ENCODE data around the gene IL25. TPM values are rescaled to one million over a fixed set of nuclear protein-coding genes. Genes with fewer than 3 reads are reported as not detected.
"Not testable (repeated sequence)": the region's sequence is repeated elsewhere in the genome, so short reads cannot be mapped to it uniquely, and the experiment has no call there.

The IL25 gene
- under 1 TPM in 4 of 8 experiments, not detected in 4; 0.14 to 0.66 (median 0.44) TPM for total RNA-seq

DNA sequence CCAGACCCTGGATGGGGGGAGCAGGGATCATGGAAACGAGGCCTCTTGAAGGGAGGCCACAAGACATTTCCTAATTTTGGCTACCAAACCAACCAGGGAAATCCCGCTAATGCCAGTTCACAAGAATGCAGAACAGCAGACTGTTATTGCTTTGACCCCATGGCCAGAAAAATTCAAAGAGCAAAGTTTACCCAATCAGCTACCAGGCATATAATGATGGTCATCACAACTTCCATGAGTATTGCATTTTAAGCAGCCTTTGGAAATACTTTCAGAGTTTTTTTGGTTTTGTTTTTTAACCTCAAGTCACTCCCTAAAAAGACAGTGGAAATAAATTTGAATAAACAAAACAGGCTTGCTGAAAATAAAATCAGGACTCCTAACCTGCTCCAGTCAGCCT lies at the start of gene IL25:
IL25 (plus strand) TSS at position 301 of the 400 bp plus-strand sequence.
- 13 to 75% (median 39%) methylated on average over 1 to 2 of the region's 2 CpGs; no CpG with 5 or more reads in 4 of the 10 experiments for WGBS, 10 experiments
- in situ Hi-C loops (cut with MboI; ENCODE audit: low pct_unique_long_range_greater_than_20kb in 2 of 9, low sequenced_read_pairs in 9 of 9, unreplicated experiment in 9 of 9) = loop anchor here in 1 of 9 experiments (10.0 kb wide), 1 partner anchor 48 kb away; the partner anchor contains the start of gene PABPN1
- no peak within 1 kb of the TSS for H3K27ac ChIP-seq
- H3K4me3 ChIP-seq = no peak within 1 kb of the TSS
- H3K4me1 ChIP-seq (replicated peaks in 1 of 2) = no peaks in the 10 kb centered on the region
- ATAC-seq (replicated peaks in 6 of 8) = no peak

DNA sequence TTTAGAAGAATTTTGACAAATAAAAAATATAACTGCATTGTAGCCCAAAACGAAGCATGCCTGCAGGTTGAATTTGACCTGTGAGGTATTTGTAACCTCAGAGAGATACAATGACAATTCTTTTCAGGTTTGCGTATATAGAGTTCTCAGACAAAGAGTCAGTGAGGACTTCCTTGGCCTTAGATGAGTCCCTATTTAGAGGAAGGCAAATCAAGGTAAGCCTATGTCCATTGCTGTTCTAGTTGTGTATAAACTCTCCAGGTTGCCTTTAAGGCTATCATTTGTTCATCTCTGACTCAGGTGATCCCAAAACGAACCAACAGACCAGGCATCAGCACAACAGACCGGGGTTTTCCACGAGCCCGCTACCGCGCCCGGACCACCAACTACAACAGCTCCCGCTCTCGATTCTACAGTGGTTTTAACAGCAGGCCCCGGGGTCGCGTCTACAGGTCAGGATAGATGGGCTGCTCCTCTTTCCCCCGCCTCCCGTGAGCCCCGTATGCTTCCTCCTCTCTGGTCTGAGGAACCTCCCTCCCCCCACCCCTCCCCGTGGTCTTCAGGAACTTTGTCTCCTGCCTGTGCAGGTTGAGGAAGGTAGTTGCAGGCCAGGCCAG lies 48.7 kb upstream of the IL25 start:
- Histone ChIP-seq H3K4me3 (no peak overlapping the region), H3K4me1 (replicated peaks in 1 of 2) (peaks cover 16 to 17% of the 10 kb centered on the region in 2 donors), H3K27ac (no peak overlapping the region)
- WGBS, 10 experiments = 90 to 100% (median 100%) methylated on average over 1 to 9 of the region's 18 CpGs; no CpG with 5 or more reads in 1 of the 10 experiments
- no peak for ATAC-seq (replicated peaks in 6 of 8)
- in situ Hi-C loops (cut with MboI; ENCODE audit: low pct_unique_long_range_greater_than_20kb in 2 of 9, low sequenced_read_pairs in 9 of 9, unreplicated experiment in 9 of 9) = loop anchor here in 6 of 9 experiments (10.0 to 25.0 kb wide), 3 partner anchors 51 to 238 kb away; partner anchors contain the start of genes THTPA (in 5 of the 6), ZFHX2 (in 5 of the 6), AP1G2 (in 4 of the 6) and CMTM5 (in 1 of the 6)

GRCh38 chr14:23324455-23324846 lies 48.2 kb upstream of the IL25 start:
- Histone ChIP-seq H3K4me3 (no peak overlapping the region), H3K4me1 (replicated peaks in 1 of 2) (peaks cover 16 to 17% of the 10 kb centered on the region in 2 donors), H3K27ac (no peak overlapping the region)
- 60 to 100% (median 100%) methylated on average over 1 to 2 of the region's 2 CpGs; no CpG with 5 or more reads in 6 of the 10 experiments for WGBS, 10 experiments
- ATAC-seq (replicated peaks in 6 of 8) = no peak
- in situ Hi-C loops (cut with MboI; ENCODE audit: low pct_unique_long_range_greater_than_20kb in 2 of 9, low sequenced_read_pairs in 9 of 9, unreplicated experiment in 9 of 9) = loop anchor here in 6 of 9 experiments (10.0 to 25.0 kb wide), 3 partner anchors 50 to 238 kb away; partner anchors contain the start of genes THTPA (in 5 of the 6), ZFHX2 (in 5 of the 6), AP1G2 (in 4 of the 6) and CMTM5 (in 1 of the 6)

DNA sequence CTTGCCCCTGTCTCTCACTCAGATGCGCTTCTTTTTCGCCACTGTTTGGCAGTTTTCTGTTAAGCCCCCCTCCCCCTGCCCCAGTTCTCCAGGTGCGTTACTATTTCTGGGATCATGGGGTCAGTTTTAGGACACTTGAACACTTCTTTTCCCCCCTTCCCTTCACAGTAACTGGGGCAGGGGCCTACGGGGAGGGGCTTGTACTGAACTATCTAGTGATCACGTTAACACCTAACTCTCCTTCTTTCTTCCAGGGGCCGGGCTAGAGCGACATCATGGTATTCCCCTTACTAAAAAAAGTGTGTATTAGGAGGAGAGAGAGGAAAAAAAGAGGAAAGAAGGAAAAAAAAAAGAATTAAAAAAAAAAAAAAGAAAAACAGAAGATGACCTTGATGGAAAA lies 47.6 kb upstream of the IL25 start:
- H3K27ac ChIP-seq = no peak overlapping the region
- in situ Hi-C loops (cut with MboI; ENCODE audit: low pct_unique_long_range_greater_than_20kb in 2 of 9, low sequenced_read_pairs in 9 of 9, unreplicated experiment in 9 of 9) = loop anchor here in 8 of 9 experiments (10.0 to 25.0 kb wide), 4 partner anchors 50 to 237 kb away; partner anchors contain the start of genes THTPA (in 7 of the 8), ZFHX2 (in 7 of the 8), AP1G2 (in 6 of the 8) and NGDN (in 2 of the 8)
- no peak for ATAC-seq (replicated peaks in 6 of 8)

GRCh38 chr14:23325746-23326145 lies 46.9 kb upstream of the IL25 start:
- not testable (repeated sequence) for H3K27ac ChIP-seq; H3K4me3 ChIP-seq; H3K4me1 ChIP-seq (replicated peaks in 1 of 2); ATAC-seq (replicated peaks in 6 of 8)
- in situ Hi-C loops (cut with MboI; ENCODE audit: low pct_unique_long_range_greater_than_20kb in 2 of 9, low sequenced_read_pairs in 9 of 9, unreplicated experiment in 9 of 9) = loop anchor here in 5 of 9 experiments (10.0 to 25.0 kb wide), 4 partner anchors 49 to 237 kb away; partner anchors contain the start of genes THTPA (in 3 of the 5), ZFHX2 (in 3 of the 5), AP1G2 (in 2 of the 5) and NGDN (in 2 of the 5)
- 82 to 100% (median 95%) methylated on average over 2 to 4 of the region's 5 CpGs; no CpG with 5 or more reads in 5 of the 10 experiments for WGBS, 10 experiments

More for the DNA sequence above, 47.6 kb upstream of the IL25 start:
- Histone ChIP-seq H3K4me1 (replicated peaks in 1 of 2) (peaks cover 13 to 14% of the 10 kb centered on the region in 2 donors), H3K4me3 (no peak overlapping the region)
- 75 to 96% (median 86%) methylated on average over 3 to 7 of the region's 7 CpGs; no CpG with 5 or more reads in 4 of the 10 experiments for WGBS, 10 experiments

- Histone ChIP-seq H3K27ac (no peak overlapping the region), H3K4me3 (no peak overlapping the region), H3K4me1 (replicated peaks in 1 of 2) (peaks cover 7 to 8% of the 10 kb centered on the region in 2 donors)
- WGBS, 10 experiments = 54 to 100% (median 85%) methylated on average over 2 to 12 of the region's 13 CpGs; no CpG with 5 or more reads in 1 of the 10 experiments
- no peak for ATAC-seq (replicated peaks in 6 of 8)
- in situ Hi-C loops (cut with MboI; ENCODE audit: low pct_unique_long_range_greater_than_20kb in 2 of 9, low sequenced_read_pairs in 9 of 9, unreplicated experiment in 9 of 9) = loop anchor here in 5 of 9 experiments (10.0 to 25.0 kb wide), 4 partner anchors 48 to 236 kb away; partner anchors contain the start of genes THTPA (in 3 of the 5), ZFHX2 (in 3 of the 5), AP1G2 (in 2 of the 5) and NGDN (in 2 of the 5)
Observed at GRCh38 chr14:23326491-23327332, 45.9 kb upstream of the IL25 start.

- WGBS, 10 experiments = 11 to 86% (median 40%) methylated on average over 1 to 4 of the region's 4 CpGs
- peak; percentile 54 to 83 (median 70) for ATAC-seq (replicated peaks in 6 of 8)
- Histone ChIP-seq H3K4me1 (replicated peaks in 1 of 2) (peaks cover 1 to 3% of the 10 kb centered on the region in 2 donors), H3K4me3 (no peak overlapping the region), H3K27ac (no peak overlapping the region)
- in situ Hi-C loops (cut with MboI; ENCODE audit: low pct_unique_long_range_greater_than_20kb in 2 of 9, low sequenced_read_pairs in 9 of 9, unreplicated experiment in 9 of 9) = loop anchor here in 5 of 9 experiments (10.0 to 25.0 kb wide), 4 partner anchors 47 to 234 kb away; partner anchors contain the start of genes THTPA (in 3 of the 5), ZFHX2 (in 3 of the 5), AP1G2 (in 2 of the 5) and NGDN (in 2 of the 5)
Observed at GRCh38 chr14:23327947-23328744, 44.5 kb upstream of the IL25 start.

- 40 to 93% (median 68%) methylated on average over 1 to 5 of the region's 5 CpGs; no CpG with 5 or more reads in 1 of the 10 experiments for WGBS, 10 experiments
- Histone ChIP-seq H3K27ac (no peak overlapping the region), H3K4me1 (replicated peaks in 1 of 2) (no peaks in the 10 kb centered on the region), H3K4me3 (no peak overlapping the region)
- in situ Hi-C loops (cut with MboI; ENCODE audit: low pct_unique_long_range_greater_than_20kb in 2 of 9, low sequenced_read_pairs in 9 of 9, unreplicated experiment in 9 of 9) = loop anchor here in 5 of 9 experiments (10.0 to 25.0 kb wide), 4 partner anchors 119 to 227 kb away; partner anchors contain the start of genes NGDN (in 3 of the 5), AP1G2 (in 2 of the 5), THTPA (in 2 of the 5) and ZFHX2 (in 2 of the 5)
- no peak for ATAC-seq (replicated peaks in 6 of 8)
Observed at GRCh38 chr14:23335623-23336022, 37.0 kb upstream of the IL25 start.

- no peak for ATAC-seq (replicated peaks in 6 of 8)
- Histone ChIP-seq H3K4me1 (replicated peaks in 1 of 2) (no peaks in the 10 kb centered on the region), H3K4me3 (no peak overlapping the region), H3K27ac (no peak overlapping the region)
- in situ Hi-C loops (cut with MboI; ENCODE audit: low pct_unique_long_range_greater_than_20kb in 2 of 9, low sequenced_read_pairs in 9 of 9, unreplicated experiment in 9 of 9) = loop anchor here in 5 of 9 experiments (10.0 to 25.0 kb wide), 4 partner anchors 115 to 223 kb away; partner anchors contain the start of genes NGDN (in 3 of the 5), AP1G2 (in 2 of the 5), THTPA (in 2 of the 5) and ZFHX2 (in 2 of the 5)
- 0 to 78% (median 66%) methylated on average over 1 of the region's 1 CpG; no CpG with 5 or more reads in 4 of the 10 experiments for WGBS, 10 experiments
Observed at GRCh38 chr14:23339506-23340268, 32.9 kb upstream of the IL25 start.

GRCh38 chr14:23344481-23344880 lies 28.1 kb upstream of the IL25 start:
- no peak overlapping the region for H3K4me3 ChIP-seq
- no peak overlapping the region for H3K27ac ChIP-seq
- ATAC-seq (replicated peaks in 6 of 8) = no peak
- in situ Hi-C loops (cut with MboI; ENCODE audit: low pct_unique_long_range_greater_than_20kb in 2 of 9, low sequenced_read_pairs in 9 of 9, unreplicated experiment in 9 of 9) = loop anchor here in 4 of 9 experiments (25.0 kb wide), 2 partner anchors 118 to 218 kb away; partner anchors contain the start of genes AP1G2 (in 2 of the 4), NGDN (in 2 of the 4), THTPA (in 2 of the 4) and ZFHX2 (in 2 of the 4)
- 17 to 100% (median 38%) methylated on average over 1 to 3 of the region's 3 CpGs; no CpG with 5 or more reads in 2 of the 10 experiments for WGBS, 10 experiments
- H3K4me1 ChIP-seq (replicated peaks in 1 of 2) = peaks cover 0 to 6% of the 10 kb centered on the region in 2 donors
